ENCODE data around the gene CCR9. TPM values are rescaled to one million over a fixed set of nuclear protein-coding genes. Genes with fewer than 3 reads are reported as not detected.

Gene CCR9
- total and polyA plus RNA-seq, 2 experiments from 2014 or later: not detected

GRCh38 chr3:45951946-45952345, 65.6 kb downstream of the CCR9 start:
- H3K27me3 Mint-ChIP-seq (ENCODE audit: insufficient read depth, low read depth, poor library complexity): peaks cover 3% of the 10 kb centered on the region
- Histone ChIP-seq H3F3A (replicated peaks; ENCODE audit: low read depth) (no peaks in the 10 kb centered on the region), H4K20me1 (replicated peaks; ENCODE audit: insufficient read depth) (no peaks in the 10 kb centered on the region), H3K4me3 (no peak overlapping the region), H3K27me3 (ENCODE audit: insufficient read depth) (no peaks in the 10 kb centered on the region), H3K4me2 (no peak overlapping the region), H3K79me2 (replicated peaks; ENCODE audit: insufficient read depth) (no peaks in the 10 kb centered on the region), H3K27ac (ENCODE audit: low read depth) (no peak overlapping the region), H3K9me2 (ENCODE audit: insufficient read depth) (0 out of 2 replicates have a peak, but pooled peaks cover 4% of the 10 kb centered on the region), H3K36me3 (ENCODE audit: insufficient read depth) (peaks cover 36% of the 10 kb centered on the region), H2AFZ (no peak overlapping the region), H3K4me1 (ENCODE audit: insufficient read depth) (no peaks in the 10 kb centered on the region)
- TF ChIP-seq STAT1 (IDR thresholded peaks at IDR 0.05; ENCODE audit: unreplicated experiment): no peak
- no peak for TF ChIP-seq EZH2phosphoT487 (IDR thresholded peaks at IDR 0.05; ENCODE audit: unreplicated experiment)
- TF ChIP-seq ZNF462 (CRISPR knock-in tag; IDR thresholded peaks at IDR 0.05): no peak
- TF ChIP-seq CTCF (conservative IDR thresholded peaks at IDR 0.05; ENCODE audit: low read depth in 2 of 2): no peak
- no peak for TF ChIP-seq ETS1 (IDR thresholded peaks at IDR 0.05)
- no peak for TF ChIP-seq JUNB (IDR thresholded peaks at IDR 0.05; ENCODE audit: unreplicated experiment)
- no peak for TF ChIP-seq CREB1 (CRISPR knock-in tag; IDR thresholded peaks at IDR 0.05; ENCODE audit: low read depth)
- TF ChIP-seq POLR2AphosphoS5 (IDR thresholded peaks at IDR 0.05; ENCODE audit: low read depth): no peak
- TF ChIP-seq NANOG (IDR thresholded peaks at IDR 0.05; ENCODE audit: borderline replicate concordance): no peak
- no peak for TF ChIP-seq ZNF114 (CRISPR knock-in tag; IDR thresholded peaks at IDR 0.05)
- no peak for TF ChIP-seq REST (IDR thresholded peaks at IDR 0.05; ENCODE audit: unreplicated experiment)
- no peak for TF ChIP-seq EZH2 (IDR thresholded peaks at IDR 0.05; ENCODE audit: low read depth, unreplicated experiment)
- no peak for TF ChIP-seq ZNF331 (CRISPR knock-in tag; IDR thresholded peaks at IDR 0.05; ENCODE audit: low read depth)
- H3K27ac Mint-ChIP-seq: no peak overlapping the region
- no peak for ATAC-seq
- no peak overlapping the region for H3K4me3 Mint-ChIP-seq
- no peaks in the 10 kb centered on the region for H3K9me3 Mint-ChIP-seq
- no peak for DNase-seq (ENCODE audit: low spot score)
- peaks cover 70% of the 10 kb centered on the region for H3K36me3 Mint-ChIP-seq (ENCODE audit: low read depth)
- H3K4me1 Mint-ChIP-seq: no peaks in the 10 kb centered on the region

Measured in GM23338 (cell line).